ENCODE results near the gene COPS7B.

Gene COPS7B

DNA sequence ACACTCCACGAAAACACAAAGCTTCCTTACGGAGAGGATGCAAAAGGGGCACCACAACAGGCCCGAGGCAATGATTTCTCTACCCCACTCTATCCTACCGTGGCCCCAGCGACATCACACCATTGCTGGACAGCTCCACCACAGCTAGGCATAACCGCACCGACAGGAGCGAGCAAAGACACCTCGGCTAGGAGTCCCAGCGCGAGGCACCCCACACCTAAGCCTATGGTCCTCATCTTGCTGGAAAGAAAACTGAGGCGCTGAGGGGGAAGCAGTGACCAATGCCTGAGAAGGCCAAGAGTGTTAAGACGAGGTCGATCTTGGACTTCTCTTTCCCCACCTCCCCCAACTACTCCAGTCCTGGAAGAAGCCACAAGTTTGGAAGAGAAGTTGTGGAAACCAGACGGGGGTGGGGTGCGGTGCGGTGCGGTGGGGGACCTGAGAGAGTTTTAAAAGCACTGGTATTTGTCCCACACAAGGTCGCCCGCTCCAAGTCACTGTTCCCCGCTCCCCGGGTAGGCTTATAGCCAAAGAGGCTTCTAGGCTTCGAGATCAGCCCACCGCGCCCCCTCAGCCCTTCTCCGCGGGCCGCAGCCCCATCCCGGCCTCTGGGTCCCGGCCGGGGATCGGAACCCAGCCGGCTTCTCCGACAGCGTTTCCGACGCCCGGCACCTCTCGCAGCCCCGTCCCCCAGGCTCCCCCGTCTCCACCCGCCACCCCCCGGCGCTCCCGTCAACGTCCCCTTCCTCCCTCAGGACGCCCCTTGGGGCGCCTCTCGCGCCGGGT is 5.9 kb upstream of the COPS7B start:
- no peaks in the 10 kb centered on the region for H3K9me3 ChIP-seq (ENCODE audit: insufficient read depth, low read length)
- peaks cover 3% of the 10 kb centered on the region; the same call in 1 of the 2 replicates for H4K20me1 ChIP-seq (ENCODE audit: insufficient read depth, low read length)
- H3K4me3 ChIP-seq (ENCODE audit: low read length), result peak overlapping the region; percentile 95
- H2AFZ ChIP-seq (ENCODE audit: low read depth, low read length), result peak overlapping the region; percentile 89; the same call in 1 of the 2 replicates
- H3K9ac ChIP-seq (ENCODE audit: low read length), result peak overlapping the region; percentile 74
- TF ChIP-seq, protein P1, sequence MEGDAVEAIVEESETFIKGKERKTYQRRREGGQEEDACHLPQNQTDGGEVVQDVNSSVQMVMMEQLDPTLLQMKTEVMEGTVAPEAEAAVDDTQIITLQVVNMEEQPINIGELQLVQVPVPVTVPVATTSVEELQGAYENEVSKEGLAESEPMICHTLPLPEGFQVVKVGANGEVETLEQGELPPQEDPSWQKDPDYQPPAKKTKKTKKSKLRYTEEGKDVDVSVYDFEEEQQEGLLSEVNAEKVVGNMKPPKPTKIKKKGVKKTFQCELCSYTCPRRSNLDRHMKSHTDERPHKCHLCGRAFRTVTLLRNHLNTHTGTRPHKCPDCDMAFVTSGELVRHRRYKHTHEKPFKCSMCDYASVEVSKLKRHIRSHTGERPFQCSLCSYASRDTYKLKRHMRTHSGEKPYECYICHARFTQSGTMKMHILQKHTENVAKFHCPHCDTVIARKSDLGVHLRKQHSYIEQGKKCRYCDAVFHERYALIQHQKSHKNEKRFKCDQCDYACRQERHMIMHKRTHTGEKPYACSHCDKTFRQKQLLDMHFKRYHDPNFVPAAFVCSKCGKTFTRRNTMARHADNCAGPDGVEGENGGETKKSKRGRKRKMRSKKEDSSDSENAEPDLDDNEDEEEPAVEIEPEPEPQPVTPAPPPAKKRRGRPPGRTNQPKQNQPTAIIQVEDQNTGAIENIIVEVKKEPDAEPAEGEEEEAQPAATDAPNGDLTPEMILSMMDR (IDR thresholded peaks at IDR 0.05; ENCODE audit: low read depth, low read length), result no peak
- TF ChIP-seq EZH2phosphoT487 (IDR thresholded peaks at IDR 0.05; ENCODE audit: low read depth), result no peak
- peaks cover 3% of the 10 kb centered on the region for H3K36me3 ChIP-seq (replicated peaks; ENCODE audit: low read depth, low read length)
- no peaks in the 10 kb centered on the region for H3K27me3 ChIP-seq (ENCODE audit: low read depth, low read length)
- peak overlapping the region; percentile 95 for H3K4me2 ChIP-seq (ENCODE audit: low read length)
- no peak overlapping the region for H3K27ac ChIP-seq (ENCODE audit: low read length)
- H3K79me2 ChIP-seq (ENCODE audit: low read length), result peaks cover 25% of the 10 kb centered on the region
- peaks cover 19% of the 10 kb centered on the region for H3K4me1 ChIP-seq (ENCODE audit: low read length)

DNA sequence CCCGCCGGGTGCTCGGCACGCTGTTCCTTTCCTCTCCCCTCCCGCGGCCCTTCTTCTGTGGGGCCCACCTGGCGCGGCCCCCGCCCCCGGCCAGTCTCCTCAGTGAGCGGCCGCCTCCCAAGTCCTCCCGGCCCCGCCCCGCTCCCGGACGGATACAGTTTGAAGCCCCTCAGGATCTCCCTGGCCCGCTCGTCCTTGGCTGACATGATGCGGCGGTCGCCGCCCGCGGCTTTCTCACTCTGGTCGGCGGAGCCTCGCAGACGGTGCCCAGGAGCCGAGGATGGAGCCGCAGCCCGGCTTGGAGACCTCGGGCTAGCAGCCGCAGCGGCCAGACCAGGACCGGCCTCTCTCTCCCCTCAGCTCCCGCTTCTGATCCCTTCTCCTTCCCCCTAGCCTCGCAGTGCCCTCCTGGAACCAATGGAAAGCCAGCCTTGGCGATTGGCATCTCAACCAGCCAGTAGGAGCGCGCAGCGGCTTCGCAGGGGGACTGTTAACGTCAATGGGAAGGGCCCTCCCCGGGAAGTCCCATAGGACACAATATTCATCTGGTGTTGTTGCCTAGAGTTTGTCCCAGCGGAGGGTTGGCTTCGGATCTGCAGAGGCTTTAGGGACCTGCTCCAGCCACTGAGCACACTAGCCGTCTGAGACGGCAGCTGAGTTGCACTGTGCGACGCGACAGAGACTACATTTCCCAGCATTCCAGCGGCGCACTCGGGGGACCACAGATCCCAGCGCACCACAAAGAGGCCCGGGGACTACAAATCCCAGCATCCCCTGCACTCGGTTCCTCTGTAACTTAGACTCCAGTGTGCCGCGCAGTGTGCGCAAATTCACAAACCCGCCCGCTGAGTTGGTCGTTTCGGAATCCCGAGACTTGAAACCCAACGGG is 5.1 kb upstream of the COPS7B start, which contains the start of gene PDE6D:
Gene PDE6D (minus strand): TSS at position 374 of the 889 bp plus-strand sequence. CDS start 168 bp downstream, at position 206.
- TF ChIP-seq, protein P1 (IDR thresholded peaks at IDR 0.05; ENCODE audit: low read depth, low read length), result no peak
- TF ChIP-seq EZH2phosphoT487 (IDR thresholded peaks at IDR 0.05; ENCODE audit: low read depth), result no peak
- Histone ChIP-seq H3K4me2 (ENCODE audit: low read length) (peak within 1 kb of the TSS; percentile 95), H3K79me2 (ENCODE audit: low read length) (peaks cover 25% of the 10 kb centered on the region), H2AFZ (ENCODE audit: low read depth, low read length) (peak within 1 kb of the TSS; percentile 89), H3K4me1 (ENCODE audit: low read length) (peaks cover 25% of the 10 kb centered on the region), H3K27me3 (ENCODE audit: low read depth, low read length) (no peaks in the 10 kb centered on the region), H3K36me3 (replicated peaks; ENCODE audit: low read depth, low read length) (peaks cover 3% of the 10 kb centered on the region), H3K27ac (ENCODE audit: low read length) (peak within 1 kb of the TSS; percentile 69), H3K9ac (ENCODE audit: low read length) (peak within 1 kb of the TSS; percentile 74), H3K9me3 (ENCODE audit: insufficient read depth, low read length) (no peaks in the 10 kb centered on the region), H3K4me3 (ENCODE audit: low read length) (peak within 1 kb of the TSS; percentile 95), H4K20me1 (ENCODE audit: insufficient read depth, low read length) (peaks cover 3% of the 10 kb centered on the region; the same call in 1 of the 2 replicates)

DNA sequence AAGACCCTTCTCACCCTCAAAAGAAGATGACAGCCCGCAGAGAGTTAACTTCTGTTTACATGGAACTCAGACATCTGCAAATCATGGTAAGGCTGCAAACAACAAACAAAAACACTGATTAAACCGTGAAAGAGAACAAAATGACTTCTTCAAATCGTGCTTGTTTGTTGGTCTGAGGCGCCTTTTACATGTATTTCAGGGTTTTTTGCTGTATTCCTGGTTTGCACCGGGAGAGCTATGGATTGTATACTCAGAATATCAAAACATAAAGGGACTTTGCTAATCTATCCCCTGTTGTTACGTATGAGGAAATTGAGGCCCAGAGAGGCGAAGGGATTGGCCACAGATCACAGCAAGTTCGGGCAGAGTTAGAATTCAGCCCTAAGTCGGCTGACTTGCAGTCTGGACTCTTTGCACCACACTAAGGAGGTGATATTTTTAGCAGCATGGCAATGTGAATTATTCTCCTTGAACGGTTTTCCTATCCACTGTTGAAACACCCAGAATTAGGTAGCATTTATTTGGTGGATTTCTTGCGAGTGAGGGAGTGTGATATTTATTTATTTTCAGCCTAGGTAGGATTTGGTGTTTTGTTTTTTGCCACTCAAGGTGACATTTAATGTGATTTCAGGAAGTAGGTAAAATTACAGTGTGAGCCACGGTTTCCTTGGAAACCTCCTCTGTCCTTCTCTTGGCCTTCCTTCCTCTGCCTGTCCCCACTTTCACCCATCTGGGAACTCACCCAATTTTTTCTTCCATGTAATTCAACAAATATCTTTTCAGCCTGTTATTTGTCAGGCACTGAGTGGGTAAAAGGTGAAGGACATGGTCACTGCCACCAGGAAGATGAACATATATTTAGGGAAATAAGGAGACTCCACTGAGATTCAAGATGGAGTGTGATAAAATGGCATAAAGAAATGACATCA is 4.2 kb upstream of the COPS7B start:
- peaks cover 3% of the 10 kb centered on the region for H3K36me3 ChIP-seq (replicated peaks; ENCODE audit: low read depth, low read length)
- H3K4me3 ChIP-seq (ENCODE audit: low read length), result peak overlapping the region; percentile 95
- H3K4me1 ChIP-seq (ENCODE audit: low read length), result peaks cover 27% of the 10 kb centered on the region
- TF ChIP-seq EZH2phosphoT487 (IDR thresholded peaks at IDR 0.05; ENCODE audit: low read depth), result no peak
- TF ChIP-seq, protein P1 (IDR thresholded peaks at IDR 0.05; ENCODE audit: low read depth, low read length), result no peak
- H3K9me3 ChIP-seq (ENCODE audit: insufficient read depth, low read length), result no peaks in the 10 kb centered on the region
- H3K27me3 ChIP-seq (ENCODE audit: low read depth, low read length), result no peaks in the 10 kb centered on the region
- peak overlapping the region; percentile 74 for H3K9ac ChIP-seq (ENCODE audit: low read length)
- peak overlapping the region; percentile 95 for H3K4me2 ChIP-seq (ENCODE audit: low read length)
- peak overlapping the region; percentile 89 for H2AFZ ChIP-seq (ENCODE audit: low read depth, low read length)
- H3K79me2 ChIP-seq (ENCODE audit: low read length), result peaks cover 29% of the 10 kb centered on the region
- peak overlapping the region; percentile 69; the same call in 1 of the 2 replicates for H3K27ac ChIP-seq (ENCODE audit: low read length)
- peaks cover 3% of the 10 kb centered on the region; the same call in 1 of the 2 replicates for H4K20me1 ChIP-seq (ENCODE audit: insufficient read depth, low read length)

Measured in OCI-LY3 (cell line).